ENCODE results near the gene STARD5. TPM values are rescaled to one million over a fixed set of nuclear protein-coding genes. Genes with fewer than 3 reads are reported as not detected.

The STARD5 gene
- total RNA-seq, 4 donors from 2014 or later: 0.36 to 1.7 (median 0.63) TPM

DNA sequence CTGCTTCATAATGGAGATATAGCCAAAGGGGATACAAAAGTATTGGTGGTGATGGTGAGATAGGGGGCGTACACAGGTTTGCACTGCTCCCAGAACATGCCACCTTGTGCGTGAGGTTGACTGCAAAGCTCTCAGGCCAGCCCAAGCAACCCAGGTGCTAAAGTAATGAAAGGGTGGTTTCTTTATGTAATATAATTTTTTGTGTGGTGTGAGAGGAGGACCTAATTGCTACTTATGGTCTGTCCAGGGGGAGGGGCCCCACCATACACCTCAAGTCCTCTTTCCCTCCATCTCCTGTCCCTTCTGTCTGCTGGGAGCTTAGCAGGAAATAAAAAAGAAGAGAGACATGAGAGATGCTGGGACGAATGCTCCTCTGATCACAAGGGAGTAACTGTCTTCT, 53.8 kb downstream of the STARD5 start:
- no peaks in the 10 kb centered on the region for H3K27me3 ChIP-seq
- no peak for DNase-seq
- H3K36me3 ChIP-seq: no peaks in the 10 kb centered on the region
- no peak overlapping the region for H3K27ac ChIP-seq
- intact Hi-C loops (cut with DNase I; ENCODE audit: low total_unique reads): no loop called here
- in situ Hi-C loops (cut with MboI; ENCODE audit: low sequenced_read_pairs in 4 of 4): loop anchor here in 3 of 4 donors (10.0 to 25.0 kb wide), 3 partner anchors 65 to 808 kb away; partner anchors contain the start of gene MESD (in 1 of the 3)
- no peaks in the 10 kb centered on the region for H3K9me3 ChIP-seq
- ATAC-seq: no peak
- TF ChIP-seq POLR2A (IDR thresholded peaks at IDR 0.05): no peak
- TF ChIP-seq, protein P1, sequence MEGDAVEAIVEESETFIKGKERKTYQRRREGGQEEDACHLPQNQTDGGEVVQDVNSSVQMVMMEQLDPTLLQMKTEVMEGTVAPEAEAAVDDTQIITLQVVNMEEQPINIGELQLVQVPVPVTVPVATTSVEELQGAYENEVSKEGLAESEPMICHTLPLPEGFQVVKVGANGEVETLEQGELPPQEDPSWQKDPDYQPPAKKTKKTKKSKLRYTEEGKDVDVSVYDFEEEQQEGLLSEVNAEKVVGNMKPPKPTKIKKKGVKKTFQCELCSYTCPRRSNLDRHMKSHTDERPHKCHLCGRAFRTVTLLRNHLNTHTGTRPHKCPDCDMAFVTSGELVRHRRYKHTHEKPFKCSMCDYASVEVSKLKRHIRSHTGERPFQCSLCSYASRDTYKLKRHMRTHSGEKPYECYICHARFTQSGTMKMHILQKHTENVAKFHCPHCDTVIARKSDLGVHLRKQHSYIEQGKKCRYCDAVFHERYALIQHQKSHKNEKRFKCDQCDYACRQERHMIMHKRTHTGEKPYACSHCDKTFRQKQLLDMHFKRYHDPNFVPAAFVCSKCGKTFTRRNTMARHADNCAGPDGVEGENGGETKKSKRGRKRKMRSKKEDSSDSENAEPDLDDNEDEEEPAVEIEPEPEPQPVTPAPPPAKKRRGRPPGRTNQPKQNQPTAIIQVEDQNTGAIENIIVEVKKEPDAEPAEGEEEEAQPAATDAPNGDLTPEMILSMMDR (IDR thresholded peaks at IDR 0.05 in 4 of 5, conservative IDR thresholded peaks at IDR 0.05 in 1 of 5): no peak
- no peak overlapping the region for H3K4me3 ChIP-seq
- peaks cover 4 to 10% of the 10 kb centered on the region in 2 donors for H3K4me1 ChIP-seq

DNA sequence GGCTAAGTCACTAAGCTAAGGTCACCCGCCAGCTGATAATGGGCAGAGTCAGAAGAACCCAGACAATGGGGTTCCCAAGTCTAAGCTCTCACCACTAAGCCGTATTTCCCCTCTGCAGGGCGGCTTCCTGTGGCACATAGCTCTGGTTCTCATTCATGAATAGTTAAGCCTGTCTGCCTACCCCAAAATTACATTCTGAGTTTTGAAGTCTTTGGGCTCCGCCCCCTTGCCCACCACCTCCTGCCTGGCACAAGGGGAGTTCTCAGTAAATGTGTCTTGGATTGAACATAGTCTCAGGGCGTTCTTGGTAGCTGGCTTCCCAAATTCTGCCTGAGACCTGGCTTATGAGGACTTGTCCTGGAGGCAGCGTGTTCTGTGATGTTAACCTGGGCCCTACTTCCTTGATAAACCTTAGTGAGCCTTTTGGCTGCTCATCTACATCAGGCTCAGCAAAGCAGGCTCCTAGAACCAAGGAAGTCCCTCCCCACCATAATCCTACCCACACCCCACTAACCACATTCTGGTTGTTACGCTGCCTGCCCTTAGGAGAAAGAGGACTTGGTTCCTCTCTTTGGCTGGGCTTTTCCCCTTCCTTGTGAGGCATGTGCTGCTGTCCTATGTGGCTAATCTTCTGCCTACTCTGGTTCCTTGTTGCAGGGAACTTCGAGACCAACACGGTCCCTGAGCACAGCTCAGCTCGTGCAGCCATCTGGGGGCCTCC, 54.9 kb downstream of the STARD5 start:
- DNase-seq: no peak
- H3K4me1 ChIP-seq: peaks cover 4 to 10% of the 10 kb centered on the region in 2 donors
- no peaks in the 10 kb centered on the region for H3K9me3 ChIP-seq
- no peak for TF ChIP-seq POLR2A (IDR thresholded peaks at IDR 0.05)
- TF ChIP-seq, protein P1 (IDR thresholded peaks at IDR 0.05 in 4 of 5, conservative IDR thresholded peaks at IDR 0.05 in 1 of 5): no peak
- no peak overlapping the region for H3K27ac ChIP-seq
- no peaks in the 10 kb centered on the region for H3K27me3 ChIP-seq
- H3K4me3 ChIP-seq: no peak overlapping the region
- ATAC-seq: no peak
- intact Hi-C loops (cut with DNase I; ENCODE audit: low total_unique reads): loop anchor here (5.0 to 10.0 kb wide), 2 partner anchors 292 to 814 kb away; no protein-coding TSS in a partner anchor
- in situ Hi-C loops (cut with MboI; ENCODE audit: low sequenced_read_pairs in 4 of 4): loop anchor here (5.0 to 25.0 kb wide), 7 partner anchors 112 to 807 kb away; partner anchors contain the start of gene MESD (in 1 of the 4)
- no peaks in the 10 kb centered on the region for H3K36me3 ChIP-seq

DNA sequence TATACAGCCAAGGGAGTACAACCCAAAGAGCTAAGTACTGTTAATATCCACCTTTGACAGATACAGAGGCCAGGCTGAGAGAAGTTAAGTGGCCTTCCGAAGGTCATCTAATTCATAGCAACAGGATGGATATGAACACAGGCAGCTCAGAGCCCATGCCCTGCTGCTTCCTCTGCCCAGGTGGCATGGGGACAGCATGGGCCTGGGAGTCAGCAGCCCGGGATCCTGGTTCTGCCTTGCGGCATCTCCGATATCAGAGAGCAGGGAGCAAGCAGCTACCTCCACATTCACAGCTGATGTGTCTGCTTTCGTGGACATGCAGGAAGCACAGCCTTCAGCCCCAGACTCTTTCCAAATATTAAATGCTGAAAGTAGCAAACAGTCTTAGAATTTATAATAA, 55.6 kb downstream of the STARD5 start:
- Histone ChIP-seq H3K4me1 (peaks cover 4 to 10% of the 10 kb centered on the region in 2 donors), H3K36me3 (no peaks in the 10 kb centered on the region), H3K27ac (no peak overlapping the region), H3K9me3 (no peaks in the 10 kb centered on the region), H3K4me3 (no peak overlapping the region), H3K27me3 (no peaks in the 10 kb centered on the region)
- in situ Hi-C loops (cut with MboI; ENCODE audit: low sequenced_read_pairs in 4 of 4): loop anchor here (5.0 to 25.0 kb wide), 7 partner anchors 111 to 806 kb away; partner anchors contain the start of gene MESD (in 1 of the 4)
- ATAC-seq: no peak
- DNase-seq: no peak
- TF ChIP-seq, protein P1 (IDR thresholded peaks at IDR 0.05 in 4 of 5, conservative IDR thresholded peaks at IDR 0.05 in 1 of 5): no peak
- TF ChIP-seq POLR2A (IDR thresholded peaks at IDR 0.05): no peak
- intact Hi-C loops (cut with DNase I; ENCODE audit: low total_unique reads): loop anchor here (5.0 to 10.0 kb wide), 2 partner anchors 291 to 814 kb away; no protein-coding TSS in a partner anchor

DNA sequence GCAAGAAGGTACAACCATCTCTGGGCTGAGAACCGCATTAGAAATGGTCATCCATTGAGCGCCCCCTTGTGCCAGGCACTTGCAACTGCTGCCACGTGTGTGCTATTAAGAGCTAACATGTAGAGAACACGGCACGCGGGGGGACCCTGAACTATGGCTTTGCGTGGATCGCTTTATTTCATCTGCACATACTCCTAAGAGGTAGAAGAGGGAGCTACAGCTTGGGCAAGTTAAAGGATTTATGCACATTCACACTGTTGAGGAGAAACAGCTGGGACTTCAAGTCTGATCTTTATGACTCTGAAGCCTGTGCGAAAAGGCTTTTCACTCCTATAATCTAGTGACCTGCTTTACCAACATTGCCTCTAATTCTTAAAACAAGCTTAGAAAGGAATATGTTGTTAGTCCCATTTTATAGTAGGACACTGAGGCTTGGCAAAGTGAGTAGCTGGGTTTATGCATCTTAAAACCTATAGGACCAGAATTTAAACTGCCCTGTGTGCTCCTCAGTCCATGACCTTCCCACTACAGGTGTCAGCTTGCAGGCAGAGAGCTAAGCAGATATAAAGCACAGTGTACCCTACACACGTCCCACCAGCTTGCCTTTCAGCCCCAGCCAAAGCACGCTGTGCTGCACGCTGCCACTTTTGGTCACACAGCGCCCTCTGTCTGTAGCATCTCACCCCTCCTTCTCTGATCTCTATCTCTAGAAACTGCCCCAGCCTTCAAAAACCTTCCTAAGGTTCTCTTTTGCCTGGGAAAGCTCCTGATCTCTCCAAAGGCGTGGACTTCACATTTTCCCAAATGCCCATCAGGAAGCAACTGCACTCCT, 57.8 kb downstream of the STARD5 start:
- intact Hi-C loops (cut with DNase I; ENCODE audit: low total_unique reads): loop anchor here (1.0 to 10.0 kb wide), 4 partner anchors 111 to 811 kb away; no protein-coding TSS in a partner anchor
- Histone ChIP-seq H3K9me3 (no peaks in the 10 kb centered on the region), H3K27me3 (no peaks in the 10 kb centered on the region), H3K36me3 (no peaks in the 10 kb centered on the region), H3K27ac (no peak overlapping the region), H3K4me1 (peaks cover 4 to 10% of the 10 kb centered on the region in 2 donors), H3K4me3 (peak overlapping the region in 3 of 4 donors; percentile 1 to 29 (median 9))
- in situ Hi-C loops (cut with MboI; ENCODE audit: low sequenced_read_pairs in 4 of 4): loop anchor here (5.0 to 25.0 kb wide), 7 partner anchors 109 to 804 kb away; partner anchors contain the start of gene MESD (in 1 of the 4)
- peak; percentile 87 to 89 for ATAC-seq
- no peak for TF ChIP-seq POLR2A (IDR thresholded peaks at IDR 0.05)
- TF ChIP-seq, protein P1 (IDR thresholded peaks at IDR 0.05 in 4 of 5, conservative IDR thresholded peaks at IDR 0.05 in 1 of 5): peak; percentile 66 to 81 (median 75)
- DNase-seq: peak; percentile 40 to 63

Data from gastrocnemius medialis (tissue), 4 donors.